Measurements from ENCODE around the gene CLSTN1.
"Not testable (repeated sequence)": the region's sequence is repeated elsewhere in the genome, so short reads cannot be mapped to it uniquely, and the experiment has no call there.

CLSTN1 gene

DNA sequence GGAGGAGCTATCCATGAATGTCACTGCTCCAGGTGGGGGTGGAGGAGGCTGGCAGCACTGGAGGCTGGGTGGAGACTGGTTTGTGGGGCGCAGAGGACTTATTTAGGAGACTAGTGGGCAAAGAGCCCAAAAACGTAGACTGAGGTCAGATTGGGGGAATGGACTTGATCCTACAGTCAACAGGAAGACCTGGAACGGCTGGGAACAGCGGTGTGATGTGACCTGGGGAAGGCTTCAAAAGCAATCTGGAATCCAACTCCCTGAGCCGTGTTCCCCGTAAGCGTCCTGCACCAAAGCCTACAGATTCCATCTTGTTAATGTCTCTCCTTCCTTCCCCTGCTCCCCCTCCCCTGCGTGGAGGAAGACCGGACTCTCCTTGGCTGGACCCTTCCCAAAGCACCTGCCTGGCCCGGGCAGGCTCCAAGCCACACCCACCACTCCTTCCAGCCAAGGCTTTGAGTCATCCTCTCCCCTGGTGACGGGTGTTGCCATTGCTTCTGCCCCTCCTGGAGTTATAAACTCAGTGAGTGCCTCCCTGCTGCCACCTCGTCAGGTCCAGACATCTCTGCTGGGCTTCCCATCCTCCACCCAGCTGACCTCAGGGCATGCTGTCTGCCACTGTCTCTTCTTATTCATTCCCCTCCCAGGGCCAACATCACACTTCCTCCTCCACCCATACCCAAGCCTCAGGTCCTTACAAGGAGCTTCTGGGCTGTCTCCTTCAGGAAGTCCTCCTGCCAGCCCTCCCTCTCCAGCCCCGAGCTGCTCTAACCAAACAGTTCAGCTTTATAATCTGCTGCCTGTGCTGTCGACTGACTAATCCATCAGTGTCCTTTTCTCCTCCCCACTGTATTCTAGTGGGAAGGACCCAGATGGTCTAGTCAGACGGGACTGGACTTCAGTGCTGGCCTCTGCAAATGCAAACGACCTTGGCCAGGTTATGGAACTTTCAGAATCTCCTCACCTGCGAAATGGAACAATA is 1.6 kb upstream of the CLSTN1 start:
- no peak for DNase-seq

DNA sequence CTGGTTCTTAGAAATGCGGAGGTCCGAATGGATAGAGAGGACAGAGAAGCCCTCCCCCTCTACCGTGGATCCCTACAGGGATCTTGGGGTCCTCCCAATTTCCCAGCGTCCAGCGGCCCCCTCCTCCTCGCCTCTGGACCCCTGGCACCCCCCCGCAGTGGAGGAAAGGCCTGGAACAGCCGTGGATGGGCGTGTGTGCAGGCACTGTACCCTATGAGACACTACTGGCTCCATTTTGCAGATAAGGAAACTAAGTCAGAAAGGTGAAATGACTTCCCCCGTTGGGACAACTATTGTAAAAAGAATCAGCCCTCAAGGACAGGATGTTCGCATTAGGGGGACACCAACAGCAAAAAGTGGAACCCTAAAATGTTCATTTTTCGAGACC is 931 bp upstream of the CLSTN1 start:
- no peak for DNase-seq

GRCh38 chr1:9823693-9823942 is 147 bp downstream of the CLSTN1 start:
- no peak for DNase-seq

DNA sequence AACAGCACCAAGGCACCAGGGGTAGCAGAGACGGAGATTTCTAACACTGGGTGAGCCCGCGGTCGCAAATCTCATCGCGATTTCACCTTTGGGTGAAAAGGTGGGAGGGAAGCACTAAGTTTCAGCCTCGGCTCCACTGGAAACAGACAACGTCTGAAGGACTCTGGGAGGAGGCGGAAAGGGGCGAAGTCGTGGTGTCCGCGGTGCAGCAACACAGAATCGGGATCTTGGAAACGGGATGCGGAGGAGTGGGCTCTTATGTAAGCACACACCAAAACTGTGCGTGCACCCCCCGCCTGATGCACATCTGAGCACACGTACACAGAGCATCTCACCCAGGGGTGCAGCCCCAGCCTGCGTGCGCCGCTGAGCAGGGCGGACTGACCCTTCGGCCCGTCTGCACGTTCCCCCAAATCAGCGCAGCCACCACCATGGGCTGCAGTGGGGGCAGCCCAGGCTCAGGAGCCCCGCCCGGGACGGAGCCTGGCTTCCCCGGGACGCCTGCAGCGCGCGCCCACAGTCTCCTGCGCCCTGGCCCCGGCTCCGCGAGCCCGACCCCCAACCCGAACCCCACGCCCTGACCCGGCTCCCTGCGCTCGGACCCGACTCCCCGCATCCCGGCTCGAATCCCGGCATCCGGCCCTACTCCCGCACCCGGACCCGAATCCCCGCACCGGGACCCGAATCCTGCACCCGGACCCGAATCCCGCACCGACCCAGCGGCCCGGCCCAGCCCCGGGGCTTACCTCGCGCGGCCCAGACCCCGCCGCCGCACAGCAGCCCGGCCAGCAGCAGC is 670 bp downstream of the CLSTN1 start:
- no peak for DNase-seq

- DNase-seq: no peak
These were observed 1.3 kb downstream of the CLSTN1 start for GRCh38 chr1:9822490-9822889.

GRCh38 chr1:9821710-9822109 is 2.1 kb downstream of the CLSTN1 start:
- no peak for DNase-seq

GRCh38 chr1:9820521-9820920 is 3.2 kb downstream of the CLSTN1 start:
- no peak for DNase-seq

GRCh38 chr1:9817734-9818133 is 6.0 kb downstream of the CLSTN1 start:
- DNase-seq: no peak

DNA sequence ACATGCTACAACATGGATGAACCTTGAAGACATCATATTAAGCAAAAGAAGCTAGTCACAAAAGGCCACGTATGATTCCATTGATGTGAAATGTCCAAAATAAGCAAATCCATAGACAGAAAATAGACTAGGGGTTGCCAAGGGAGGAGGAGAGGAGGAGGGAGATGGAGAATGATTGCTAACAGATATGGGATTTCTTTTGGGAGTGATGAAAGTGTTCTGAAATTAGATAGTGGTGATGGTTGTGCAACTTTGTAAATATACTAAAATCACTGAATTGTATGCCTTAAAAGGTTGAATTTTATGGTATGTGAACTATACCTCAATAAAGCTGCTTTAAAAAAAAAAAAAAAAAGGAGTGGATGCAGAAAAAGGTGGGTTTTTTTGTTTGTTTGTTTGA is 7.6 kb downstream of the CLSTN1 start:
- no peak for DNase-seq

GRCh38 chr1:9815150-9815549 is 8.6 kb downstream of the CLSTN1 start:
- DNase-seq: no peak

GRCh38 chr1:9814619-9815018 is 9.1 kb downstream of the CLSTN1 start:
- no peak for DNase-seq

- no peak for DNase-seq
These were observed 12.4 kb downstream of the CLSTN1 start for GRCh38 chr1:9811239-9811966.

DNA sequence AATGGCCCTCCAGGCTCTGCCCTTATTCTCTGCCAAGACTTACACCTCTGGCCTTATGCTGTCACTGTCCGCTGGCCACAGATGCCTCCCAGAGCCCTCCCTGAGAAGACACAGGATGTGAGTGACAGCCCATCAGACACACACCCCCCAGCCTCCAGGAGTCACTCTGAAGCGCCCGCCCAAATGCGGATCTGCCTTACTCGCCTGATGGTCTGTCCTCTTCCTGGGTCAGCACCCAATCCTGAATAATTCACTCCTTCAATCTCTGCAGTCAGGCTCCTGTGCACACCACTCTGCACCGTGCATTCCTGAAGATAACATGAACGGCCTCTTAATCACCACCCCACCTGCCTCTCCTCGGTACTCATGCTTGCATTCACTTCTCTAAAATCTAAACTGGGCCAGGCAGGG is 14.7 kb downstream of the CLSTN1 start:
- DNase-seq: no peak

- DNase-seq: no peak
These were observed 15.3 kb downstream of the CLSTN1 start for GRCh38 chr1:9808459-9808858.

GRCh38 chr1:9807541-9807940 is 16.2 kb downstream of the CLSTN1 start:
- no peak for DNase-seq

GRCh38 chr1:9805972-9806371 is 17.8 kb downstream of the CLSTN1 start:
- not testable (repeated sequence) for DNase-seq

DNA sequence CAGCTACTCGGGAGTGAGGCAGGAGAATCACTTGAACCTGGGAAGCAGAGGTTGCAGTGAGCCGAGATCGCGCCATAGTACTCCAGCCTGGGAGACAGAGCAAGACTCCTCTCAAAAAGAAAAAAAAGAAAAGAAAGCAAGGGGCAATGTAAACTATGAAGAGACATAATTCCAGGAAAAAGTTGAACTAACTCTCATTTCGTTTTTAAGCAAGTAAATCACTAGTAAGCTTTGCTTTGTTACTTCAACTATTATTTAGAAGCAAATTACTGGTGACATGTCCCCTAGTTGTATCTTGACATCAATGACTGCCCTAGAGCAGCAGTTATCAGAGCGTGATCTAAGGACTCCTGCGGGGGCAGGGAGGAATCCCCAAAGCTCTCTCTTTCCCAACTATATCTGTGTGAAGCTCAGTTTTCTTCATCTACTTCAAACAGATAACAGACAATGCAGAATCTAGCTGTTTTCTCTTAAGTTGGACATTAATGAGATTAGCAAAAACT is 18.7 kb downstream of the CLSTN1 start:
- DNase-seq: no peak

DNA sequence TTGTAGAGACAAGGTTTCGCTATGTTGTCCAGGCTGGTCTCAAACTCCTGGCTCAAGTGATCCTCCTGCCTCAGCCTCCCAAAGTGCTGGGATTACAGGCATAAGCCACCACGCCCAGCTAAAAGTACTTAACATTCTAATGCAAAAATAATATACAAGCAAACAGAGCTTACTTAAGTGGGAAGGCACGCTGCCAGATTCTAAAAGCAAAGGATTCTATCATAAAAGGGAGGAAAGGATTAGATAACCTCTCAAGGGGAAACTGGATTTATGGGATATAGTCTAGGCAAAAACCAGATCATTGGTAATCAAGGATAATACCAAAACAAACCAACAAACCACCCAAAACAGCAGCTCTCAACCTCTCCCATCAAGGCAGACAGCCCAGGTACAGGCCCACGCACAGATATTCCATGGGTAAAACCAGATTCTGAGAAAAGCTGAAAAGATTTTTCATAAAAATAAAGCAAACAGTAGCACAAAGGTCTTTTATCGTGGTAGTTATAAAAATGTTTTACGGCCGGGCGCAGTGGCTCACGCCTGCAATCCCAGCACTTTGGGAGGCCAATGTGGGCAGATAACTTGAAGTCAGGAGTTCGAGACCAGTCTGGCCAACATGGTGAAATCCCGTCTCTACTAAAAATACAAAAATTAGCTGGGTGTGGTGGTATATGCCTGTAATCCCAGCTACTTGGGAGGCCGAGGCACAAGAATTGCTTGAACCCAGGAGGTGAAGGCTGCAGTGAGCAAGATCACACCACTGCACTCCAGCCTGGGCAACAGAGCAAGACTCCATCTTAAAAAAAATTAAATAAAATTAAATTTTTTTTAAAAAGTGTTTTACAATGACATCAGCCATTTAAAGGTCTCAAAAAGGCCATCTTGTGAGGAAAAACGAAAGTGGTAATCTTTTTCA is 20.5 kb downstream of the CLSTN1 start:
- DNase-seq: not testable (repeated sequence)

DNA sequence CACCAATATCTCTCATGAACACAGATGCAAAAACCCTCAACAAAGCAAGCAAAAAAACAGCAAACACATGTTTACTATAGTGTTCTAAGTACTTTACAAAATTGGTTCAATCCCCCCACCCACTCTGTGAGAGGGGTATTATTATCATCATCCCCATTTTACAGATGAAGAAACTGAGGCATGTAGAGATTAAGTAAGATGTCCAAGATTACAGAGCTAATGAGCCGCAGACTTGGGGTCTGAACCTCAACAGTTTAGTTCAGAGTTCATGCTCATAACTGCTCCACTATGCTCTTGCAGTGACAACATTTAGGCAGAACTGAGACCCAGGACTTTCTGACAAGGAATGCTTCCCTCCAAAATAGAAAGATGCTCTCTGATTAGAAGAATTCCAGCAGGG is 21.9 kb downstream of the CLSTN1 start:
- DNase-seq: no peak

GRCh38 chr1:9798236-9799130 is 25.3 kb downstream of the CLSTN1 start:
- DNase-seq: no peak

DNA sequence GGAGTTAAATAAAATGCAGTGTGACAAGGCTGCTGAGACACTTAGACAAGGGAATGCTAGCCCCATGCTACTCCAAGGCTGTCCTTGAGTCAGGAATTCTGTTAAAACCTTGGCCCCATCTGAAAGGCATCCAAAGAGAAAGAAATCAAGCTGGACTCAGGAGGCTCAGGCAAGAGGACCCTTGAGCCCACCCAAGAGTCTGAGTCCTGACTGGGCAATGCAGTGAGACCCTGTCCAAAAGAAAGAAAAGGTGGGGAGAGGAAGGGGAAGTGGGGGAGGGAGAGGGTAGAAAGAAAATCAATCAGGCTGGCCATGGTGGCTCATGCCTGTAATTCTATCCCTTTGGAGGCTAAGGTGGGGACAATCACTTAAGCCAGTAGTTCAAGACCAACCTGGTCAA is 26.7 kb downstream of the CLSTN1 start:
- no peak for DNase-seq
